HuH-7.5 (cell line): ENCODE results near the gene SMIM24.
"Not testable (repeated sequence)": the region's sequence is repeated elsewhere in the genome, so short reads cannot be mapped to it uniquely, and the experiment has no call there.

ENCODE experiments used
- DNase-seq: peaks from one replicate; pipeline ENCODE4 v3.0.0; 2011; ENCODE audit warnings: low spot score

Gene SMIM24

GRCh38 chr19:3455960-3456601 lies 24.2 kb downstream of the SMIM24 start:
- no peak for DNase-seq

GRCh38 chr19:3455393-3455955 lies 24.9 kb downstream of the SMIM24 start:
- DNase-seq = no peak

GRCh38 chr19:3454656-3455392 lies 25.5 kb downstream of the SMIM24 start:
- DNase-seq = no peak

- no peak for DNase-seq
These were observed 26.5 kb downstream of the SMIM24 start for GRCh38 chr19:3453840-3454239.

DNA sequence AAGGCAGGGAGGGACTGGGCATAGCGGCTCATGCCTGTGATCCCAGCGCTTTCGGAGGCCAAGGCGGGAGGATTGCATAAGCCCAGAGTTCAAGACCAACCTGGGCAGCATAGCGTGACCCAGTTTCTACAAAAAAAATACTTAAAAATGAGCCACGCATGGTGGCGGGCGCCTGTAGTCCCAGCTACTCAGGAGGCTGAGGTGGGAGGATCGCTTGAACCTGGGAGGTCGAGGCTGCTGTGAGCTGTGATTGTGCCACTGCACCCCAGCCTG lies 27.4 kb downstream of the SMIM24 start:
- DNase-seq = not testable (repeated sequence)

DNA sequence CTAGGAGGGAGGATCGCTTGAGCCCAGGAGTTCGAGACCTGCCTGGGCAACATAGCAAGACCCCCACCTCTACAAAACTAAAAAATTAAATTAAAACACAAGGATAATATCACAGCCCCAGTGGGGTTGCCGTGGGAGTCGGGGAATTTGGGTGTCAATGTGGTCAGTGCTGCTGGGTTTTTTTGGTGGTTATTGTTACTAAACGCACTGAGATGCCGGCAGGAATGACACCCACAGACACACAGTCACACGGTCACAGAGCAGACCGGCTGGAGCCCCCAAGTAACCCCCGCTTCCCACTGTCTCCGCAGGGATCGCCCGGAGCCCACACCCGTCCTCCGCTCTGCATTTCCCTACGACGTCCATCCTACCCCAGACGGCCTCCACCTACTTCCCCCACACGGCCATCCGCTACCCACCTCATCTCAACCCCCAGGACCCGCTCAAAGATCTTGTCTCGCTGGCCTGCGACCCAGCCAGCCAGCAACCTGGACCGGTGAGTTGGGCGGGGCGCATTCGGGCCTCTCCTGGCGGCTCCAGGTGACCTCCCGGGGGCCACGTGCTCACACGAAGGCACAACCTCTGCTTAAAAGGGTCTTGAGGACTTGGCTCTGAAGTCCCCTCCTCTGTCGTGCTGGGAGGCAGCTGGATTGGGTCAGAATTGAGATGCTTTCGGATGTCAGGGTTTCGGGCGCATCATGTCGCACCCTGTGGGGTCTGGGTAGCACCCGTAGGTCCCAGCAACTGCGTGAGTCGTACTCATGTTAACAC lies 28.0 kb downstream of the SMIM24 start:
- no peak for DNase-seq

- DNase-seq = no peak
These were observed 28.9 kb downstream of the SMIM24 start for GRCh38 chr19:3451451-3451866.

- DNase-seq = no peak
These were observed 29.4 kb downstream of the SMIM24 start for GRCh38 chr19:3450796-3451411.

- DNase-seq = no peak
These were observed 31.6 kb downstream of the SMIM24 start for GRCh38 chr19:3448616-3449334.

DNA sequence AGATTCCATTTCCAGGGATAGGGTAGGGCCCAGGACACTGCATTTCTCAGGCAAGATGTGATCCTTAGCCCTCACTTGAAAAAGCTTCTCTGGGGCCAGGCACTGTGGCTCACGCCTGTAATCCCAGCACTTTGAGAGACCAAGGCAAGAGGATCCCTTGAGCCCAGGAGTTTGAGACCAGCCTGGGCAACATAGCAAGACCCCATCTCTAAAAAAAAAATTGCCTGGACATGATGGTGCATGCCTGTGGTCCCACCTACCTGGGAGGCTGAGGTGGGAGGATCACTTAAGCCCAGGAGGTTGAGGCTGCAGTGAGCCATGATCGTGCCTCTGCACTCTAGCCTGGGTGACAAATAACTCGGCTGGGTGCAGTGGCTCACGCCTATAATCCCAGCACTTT lies 33.7 kb downstream of the SMIM24 start:
- DNase-seq = not testable (repeated sequence)

- DNase-seq = no peak
These were observed 35.6 kb downstream of the SMIM24 start for GRCh38 chr19:3444695-3445234.

DNA sequence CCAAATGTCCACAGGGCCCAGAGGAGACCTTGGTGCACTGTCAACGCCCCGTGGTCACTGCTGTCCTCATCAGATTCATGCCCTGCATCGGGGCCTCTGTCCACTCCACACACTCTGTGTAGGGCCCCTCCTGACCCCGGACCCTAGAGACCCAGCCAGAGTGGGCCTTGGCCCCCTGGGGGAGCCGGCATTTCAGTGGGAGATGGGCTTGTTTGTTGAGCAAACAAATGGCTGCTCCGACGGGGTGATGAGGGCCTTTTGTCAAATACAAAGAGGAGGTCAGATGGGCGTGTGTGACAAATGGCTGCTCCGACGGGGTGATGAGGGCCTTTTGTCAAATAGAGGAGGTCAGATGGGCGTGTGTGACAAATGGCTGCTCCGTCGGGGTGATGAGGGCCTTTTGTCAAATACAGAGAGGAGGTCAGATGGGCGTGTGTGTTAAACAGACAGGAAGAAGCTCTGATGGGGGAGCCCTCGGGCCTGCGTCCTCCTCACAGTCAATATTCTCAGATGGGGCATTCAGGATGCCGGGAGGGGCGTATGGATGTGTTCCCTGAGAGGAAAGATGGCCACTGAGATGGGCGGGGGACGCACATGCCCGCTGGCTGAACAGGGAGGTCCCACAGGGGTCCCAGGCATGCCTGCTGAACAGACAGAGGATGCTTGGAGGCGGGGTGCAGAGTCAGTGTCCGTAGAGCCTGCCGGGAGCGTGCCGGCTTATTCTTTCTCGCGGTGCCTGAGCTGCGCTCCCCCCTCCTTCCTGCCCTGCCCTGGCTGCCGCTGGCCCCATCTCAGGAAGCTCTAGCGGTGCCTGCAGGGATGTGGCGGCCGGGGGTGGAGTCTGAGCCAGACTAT lies 36.3 kb downstream of the SMIM24 start:
- no peak for DNase-seq

DNA sequence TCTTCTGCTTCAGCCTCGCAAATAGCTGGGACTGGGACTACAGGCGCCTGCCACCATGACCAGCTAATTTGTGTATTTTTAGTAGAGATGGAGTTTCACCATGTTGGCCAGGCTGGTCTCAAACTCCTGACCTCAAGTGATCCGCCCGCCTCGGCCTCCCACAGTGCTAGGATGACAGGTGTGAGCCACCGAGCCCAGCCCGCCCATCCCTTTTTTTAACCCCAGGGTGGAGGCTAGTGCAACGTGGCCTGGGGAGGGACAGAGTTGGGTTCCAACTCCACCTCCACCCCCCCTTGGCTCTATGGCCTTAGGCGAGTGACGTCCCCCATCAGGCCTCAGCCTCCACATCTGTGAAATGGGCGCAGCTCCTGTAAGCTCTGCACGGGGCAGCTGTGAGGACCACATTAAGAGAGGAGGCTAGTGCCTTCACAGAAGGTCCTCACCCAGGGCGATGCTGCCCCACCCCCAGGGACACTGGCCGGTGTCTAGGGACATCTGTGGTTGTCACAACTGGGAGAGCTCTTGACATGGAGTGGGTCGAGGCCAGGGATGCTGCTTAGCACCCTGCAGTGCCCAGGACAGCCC lies 37.7 kb downstream of the SMIM24 start:
- DNase-seq = no peak

DNA sequence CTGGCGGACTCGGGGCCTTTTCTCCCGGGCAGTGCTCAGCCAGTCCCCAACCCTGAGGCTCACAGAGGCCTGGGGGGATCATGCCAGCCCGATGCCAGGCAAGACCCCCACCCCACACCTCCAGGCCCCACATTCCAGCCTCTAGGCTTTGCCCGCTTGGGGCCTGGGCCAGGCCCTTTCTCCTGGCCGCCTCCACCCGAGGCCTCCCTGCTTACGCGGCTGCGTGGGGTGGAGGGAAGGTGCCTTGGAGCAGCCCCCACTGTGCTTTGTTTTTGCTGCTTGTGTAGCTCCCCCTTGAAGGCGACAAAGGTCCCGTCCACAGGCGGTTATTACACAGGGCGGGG lies 38.4 kb downstream of the SMIM24 start:
- DNase-seq = no peak

DNA sequence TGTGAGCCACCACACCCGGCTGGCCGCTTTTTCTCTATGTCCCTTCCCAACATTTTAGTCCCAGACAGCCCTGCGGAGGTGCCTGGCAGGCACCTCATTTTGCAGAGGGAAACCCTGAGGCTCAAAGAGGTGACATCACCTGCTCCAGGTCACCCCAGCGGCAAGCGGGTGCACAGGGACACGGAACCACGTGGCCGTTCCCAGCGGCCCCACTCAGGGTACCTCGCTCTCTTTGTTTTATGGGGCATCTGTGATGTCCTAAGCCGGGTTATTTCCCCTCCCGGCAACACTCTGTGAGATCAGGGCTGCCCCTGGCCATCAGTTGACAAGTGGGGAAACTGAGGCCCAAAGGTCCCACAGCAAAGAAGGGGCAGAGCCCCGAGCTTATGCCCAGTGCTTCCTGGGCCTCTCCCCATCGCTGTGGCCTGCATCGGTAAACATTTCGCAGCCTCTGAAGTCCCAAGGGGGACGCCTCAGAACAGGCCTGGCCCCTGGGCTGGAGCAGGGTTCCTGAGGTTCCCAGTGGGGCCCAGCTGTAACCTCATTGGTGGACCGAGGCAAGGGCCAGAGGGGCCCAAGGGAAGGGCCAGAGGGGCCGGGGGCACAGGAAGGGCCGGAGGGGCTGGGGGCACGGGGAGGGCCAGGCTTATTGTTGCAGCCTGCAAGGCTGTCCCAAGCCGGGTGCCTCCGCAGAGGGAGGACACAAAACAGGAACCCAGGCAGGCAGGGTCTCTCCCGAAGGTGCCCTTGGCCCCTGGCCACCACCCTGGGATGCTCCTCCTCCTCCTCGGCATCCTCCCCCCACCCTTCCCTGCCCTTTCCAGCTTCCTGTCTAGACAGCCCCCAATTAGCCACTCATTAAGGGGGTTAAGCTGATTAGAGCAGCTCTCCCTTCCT lies 39.0 kb downstream of the SMIM24 start:
- DNase-seq = no peak

DNA sequence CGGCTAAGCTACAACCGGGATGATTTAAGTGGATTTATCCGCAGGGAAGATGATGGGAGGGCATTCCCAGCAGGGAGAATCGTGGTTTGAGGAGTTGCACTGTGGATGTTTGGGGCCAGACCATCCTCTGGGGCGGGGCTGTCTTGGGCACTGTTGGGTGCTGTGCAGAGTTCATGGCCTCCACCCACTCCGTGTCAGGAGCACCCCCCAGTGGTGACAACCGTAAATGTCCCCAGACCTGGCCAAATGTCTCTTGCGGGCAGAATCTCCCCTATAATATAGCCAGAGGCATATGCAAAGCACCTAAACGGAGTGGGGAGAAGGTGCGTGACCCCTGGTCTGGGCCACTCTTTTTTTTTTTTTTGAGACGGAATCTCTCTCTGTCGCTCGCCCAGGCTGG lies 40.2 kb downstream of the SMIM24 start:
- peak; percentile 95 for DNase-seq

DNA sequence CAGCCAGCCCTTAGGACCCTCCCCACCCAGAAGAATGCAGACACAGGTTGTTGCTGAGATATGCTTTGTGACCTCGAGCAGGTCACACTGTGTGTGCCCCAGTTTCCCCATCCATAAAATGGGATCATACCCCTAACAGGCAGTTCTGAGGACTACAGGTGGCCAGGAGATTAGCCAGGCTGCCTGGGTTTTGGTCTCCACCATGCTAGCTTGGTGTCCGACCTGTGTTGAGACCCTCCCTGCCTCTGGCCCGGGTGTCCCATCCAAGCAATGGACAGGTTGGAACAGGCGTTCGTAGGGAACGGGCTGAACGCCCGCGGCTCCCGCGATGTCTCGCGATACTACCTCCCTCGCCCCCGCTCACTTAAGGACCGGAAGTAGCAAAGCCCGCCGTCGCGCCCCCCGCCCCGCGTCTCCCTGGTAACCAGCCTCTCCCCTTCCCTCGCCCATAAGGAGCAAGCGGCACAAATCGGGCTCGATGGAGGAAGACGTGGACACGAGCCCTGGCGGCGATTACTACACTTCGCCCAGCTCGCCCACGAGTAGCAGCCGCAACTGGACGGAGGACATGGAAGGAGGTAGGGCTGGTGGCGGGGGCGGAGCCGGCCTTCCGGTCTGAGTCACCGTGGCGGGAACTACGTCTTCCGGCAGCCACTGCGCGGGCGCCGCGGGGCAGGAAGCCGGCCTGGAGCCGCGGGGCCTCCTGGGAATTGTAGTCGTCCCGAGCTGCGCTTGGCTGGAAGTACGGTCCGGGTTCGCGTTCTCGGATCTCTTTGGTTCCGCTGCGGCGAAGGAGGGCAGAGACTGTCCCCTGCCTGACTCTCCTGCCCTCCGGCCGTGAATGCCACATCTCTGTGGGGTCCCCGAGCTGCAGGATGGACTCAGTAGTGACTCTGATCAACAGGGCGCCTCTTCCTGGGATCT lies 45.4 kb downstream of the SMIM24 start:
- DNase-seq = no peak
